Uterine smooth muscle cell (primary cell): ENCODE results near the gene NEUROG2. TPM values are rescaled to one million over a fixed set of nuclear protein-coding genes. Genes with fewer than 3 reads are reported as not detected.

Source experiments
- total RNA-seq: library from RNA; depleted of rRNA; stranded (reverse); fragments of >200 nt; gene quantifications from 2 replicates; pipeline ENCODE4 v1.2.3, GENCODE V29; 2014

The NEUROG2 gene
- not detected in 2 replicates for total RNA-seq

GRCh38 chr4:112516066-112516470 lies at the start of gene NEUROG2:
NEUROG2 (minus strand) TSS chr4:112516180; CDS start chr4:112515475, 705 bp downstream.

Other genes starting within 250 kb of the NEUROG2 start
- 7.3 and 9.1 TPM in 2 replicates for gene TIFA, start 230.3 kb downstream of the NEUROG2 start, total RNA-seq
- gene ALPK1, start 218.8 kb downstream of the NEUROG2 start, total RNA-seq, result 38.3 and 43.5 TPM in 2 replicates
- 10.4 and 26.7 TPM in 2 replicates for gene ZGRF1, start 120.7 kb upstream of the NEUROG2 start, total RNA-seq
- gene LARP7, start 121.0 kb upstream of the NEUROG2 start, total RNA-seq, result 25.5 and 32.0 TPM in 2 replicates